ENCODE measurements around the gene UHRF1.

DNA sequence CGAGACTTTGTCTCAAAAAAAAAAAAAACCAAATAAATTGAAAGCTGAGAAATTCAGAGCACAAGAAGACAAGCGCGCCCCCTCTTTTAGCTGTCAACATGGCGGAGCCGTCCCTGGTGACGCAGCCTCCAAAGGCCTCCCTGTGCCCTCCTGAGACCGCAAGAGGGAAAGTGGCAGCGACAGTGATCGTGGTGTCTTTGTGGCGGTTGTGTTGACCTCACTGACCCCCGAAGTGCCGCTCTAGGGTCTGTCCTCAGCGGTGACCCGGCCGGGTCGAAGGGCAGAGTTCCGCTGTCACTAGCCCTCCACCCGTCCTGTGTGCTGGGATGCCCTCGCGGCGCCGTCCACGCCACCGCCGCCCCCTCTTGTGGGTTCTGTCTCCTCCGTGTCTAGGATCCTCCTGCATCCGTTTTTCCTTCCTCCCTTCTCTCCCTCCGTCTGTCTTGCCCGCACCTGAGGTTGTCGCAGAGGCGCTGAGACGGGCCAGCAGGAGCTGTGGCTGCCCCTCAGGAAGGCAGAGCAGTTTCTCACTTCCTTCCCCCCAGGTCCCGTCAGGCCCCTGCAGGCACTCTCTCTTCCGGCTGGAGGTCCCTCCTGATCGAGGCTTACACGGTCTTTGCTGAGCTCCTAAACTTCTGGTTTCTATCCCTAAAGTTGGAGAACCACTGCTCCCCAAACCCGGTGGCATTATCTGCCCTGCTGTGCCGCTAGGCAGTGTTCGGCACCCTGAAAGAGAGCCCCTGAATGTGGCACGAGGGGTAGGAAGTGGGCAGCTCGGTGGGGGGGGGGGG is 7.2 kb downstream of the UHRF1 start:
- 0 out of 2 replicates have a peak, but pooled peaks have one; percentile 28 for TF ChIP-seq POLR2A (IDR thresholded peaks at IDR 0.05; ENCODE audit: low read depth, low read length)
- TF ChIP-seq POLR2AphosphoS5 (IDR thresholded peaks at IDR 0.05; ENCODE audit: low read depth, low read length), result peak; percentile 43; the same call in 1 of the 2 replicates
- no peak for TF ChIP-seq TAF1 (IDR thresholded peaks at IDR 0.05; ENCODE audit: borderline replicate concordance, low read depth, low read length)
